ENCODE data around the gene DBET.
"Not testable (repeated sequence)": the region's sequence is repeated elsewhere in the genome, so short reads cannot be mapped to it uniquely, and the experiment has no call there.

- TF ChIP-seq, protein P1, sequence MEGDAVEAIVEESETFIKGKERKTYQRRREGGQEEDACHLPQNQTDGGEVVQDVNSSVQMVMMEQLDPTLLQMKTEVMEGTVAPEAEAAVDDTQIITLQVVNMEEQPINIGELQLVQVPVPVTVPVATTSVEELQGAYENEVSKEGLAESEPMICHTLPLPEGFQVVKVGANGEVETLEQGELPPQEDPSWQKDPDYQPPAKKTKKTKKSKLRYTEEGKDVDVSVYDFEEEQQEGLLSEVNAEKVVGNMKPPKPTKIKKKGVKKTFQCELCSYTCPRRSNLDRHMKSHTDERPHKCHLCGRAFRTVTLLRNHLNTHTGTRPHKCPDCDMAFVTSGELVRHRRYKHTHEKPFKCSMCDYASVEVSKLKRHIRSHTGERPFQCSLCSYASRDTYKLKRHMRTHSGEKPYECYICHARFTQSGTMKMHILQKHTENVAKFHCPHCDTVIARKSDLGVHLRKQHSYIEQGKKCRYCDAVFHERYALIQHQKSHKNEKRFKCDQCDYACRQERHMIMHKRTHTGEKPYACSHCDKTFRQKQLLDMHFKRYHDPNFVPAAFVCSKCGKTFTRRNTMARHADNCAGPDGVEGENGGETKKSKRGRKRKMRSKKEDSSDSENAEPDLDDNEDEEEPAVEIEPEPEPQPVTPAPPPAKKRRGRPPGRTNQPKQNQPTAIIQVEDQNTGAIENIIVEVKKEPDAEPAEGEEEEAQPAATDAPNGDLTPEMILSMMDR (IDR thresholded peaks at IDR 0.05): not testable (repeated sequence)
- TF ChIP-seq ZFX (IDR thresholded peaks at IDR 0.05; ENCODE audit: borderline replicate concordance): not testable (repeated sequence)
These were observed 43.6 kb downstream of the DBET start for GRCh38 chr4:190107766-190108485.
